ENCODE results near the gene NUP85.
"Not testable (repeated sequence)": the region's sequence is repeated elsewhere in the genome, so short reads cannot be mapped to it uniquely, and the experiment has no call there.

The NUP85 gene

GRCh38 chr17:75267411-75268232, 62.1 kb downstream of the NUP85 start:
- DNase-seq (ENCODE audit: low read depth in 2 of 2) = no peak

- DNase-seq (ENCODE audit: low read depth in 2 of 2) = no peak
Measured at GRCh38 chr17:75269844-75270217, 64.4 kb downstream of the NUP85 start.

DNA sequence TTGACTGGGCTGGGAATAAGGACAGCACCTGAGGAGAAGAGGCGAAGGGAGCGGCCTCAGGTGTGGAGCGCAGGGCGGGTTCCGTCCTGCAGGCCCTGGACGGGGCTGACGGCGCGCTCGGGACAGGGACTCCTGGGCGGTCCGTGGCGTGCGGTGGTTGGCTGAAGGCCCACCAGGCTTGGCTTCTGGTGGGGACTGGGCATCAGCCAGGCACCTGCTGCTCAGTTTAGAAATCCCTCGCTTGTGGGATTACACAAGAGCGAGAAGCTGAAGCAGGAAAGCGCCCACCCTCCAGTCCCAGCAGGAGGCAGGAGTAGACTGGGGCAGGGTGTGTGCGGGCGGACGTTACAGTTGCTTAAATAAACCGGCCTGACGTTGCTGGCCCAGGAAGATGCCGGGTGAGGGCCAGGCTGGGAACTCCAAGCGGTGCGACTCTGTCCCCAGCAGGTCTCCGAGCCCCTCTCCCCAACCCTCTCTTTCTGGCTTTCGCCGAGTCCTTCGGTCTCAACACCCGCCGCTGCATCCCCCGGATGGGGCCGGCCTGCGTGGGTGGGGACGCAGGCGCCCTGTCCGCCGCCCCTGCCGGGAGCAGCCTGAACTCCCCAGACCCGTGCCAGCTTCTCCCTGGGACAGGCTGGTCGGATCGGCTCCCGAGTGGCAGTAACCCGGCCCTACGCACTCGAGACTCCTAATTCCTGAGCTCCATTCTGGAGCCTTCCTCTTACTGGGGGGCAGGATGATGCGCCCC, 64.9 kb downstream of the NUP85 start:
- DNase-seq (ENCODE audit: low read depth in 2 of 2) = peak in 1 of 2 donors; percentile 54

DNA sequence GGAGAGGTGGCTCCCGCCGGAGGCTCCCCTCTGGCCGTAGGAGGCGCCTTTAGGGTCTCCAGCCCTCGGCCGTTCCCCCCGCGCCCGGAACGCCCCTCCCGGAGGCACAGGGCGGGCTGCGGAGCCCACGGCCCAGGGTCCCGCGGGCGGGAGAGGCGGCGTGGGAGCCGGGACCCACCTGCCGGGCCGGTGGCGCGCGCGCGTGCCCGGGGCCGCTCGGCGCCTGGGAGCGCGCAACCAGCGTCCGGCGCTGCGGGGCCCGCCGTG, 65.4 kb downstream of the NUP85 start, which contains the start of gene MIF4GD:
TSS of gene MIF4GD (minus strand) at position 266 of the 267 bp plus-strand sequence. CDS start 1,036 bp downstream, outside the sequence.
- DNase-seq (ENCODE audit: low read depth in 2 of 2) = no peak

- peak; percentile 87 to 89 for DNase-seq (ENCODE audit: low read depth in 2 of 2)
Measured at GRCh38 chr17:75271233-75271954, 65.9 kb downstream of the NUP85 start.

GRCh38 chr17:75271955-75272847, 66.7 kb downstream of the NUP85 start:
- DNase-seq (ENCODE audit: low read depth in 2 of 2) = no peak

GRCh38 chr17:75272848-75273184, 67.3 kb downstream of the NUP85 start:
- DNase-seq (ENCODE audit: low read depth in 2 of 2) = no peak

GRCh38 chr17:75273977-75274708, 68.7 kb downstream of the NUP85 start:
- no peak for DNase-seq (ENCODE audit: low read depth in 2 of 2)

DNA sequence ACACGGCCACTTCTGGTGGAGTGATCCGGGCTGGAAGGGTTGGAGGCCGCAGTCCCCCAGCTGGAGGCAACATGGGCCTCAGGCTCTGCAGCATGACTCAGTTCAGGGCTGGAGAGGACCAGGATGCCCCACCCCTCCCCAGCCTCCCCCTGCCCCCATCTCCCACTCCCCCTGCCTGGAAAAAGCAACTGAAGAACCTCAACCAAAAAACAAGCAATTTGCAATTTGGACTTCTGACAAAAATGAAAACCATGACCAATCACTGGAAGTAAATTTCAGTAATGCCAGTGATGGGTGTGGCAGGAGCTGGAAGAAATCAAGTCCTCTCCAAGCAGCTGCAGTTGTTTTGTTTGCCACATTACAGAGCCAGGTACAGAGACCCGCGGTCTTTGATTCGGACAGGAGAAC, 72.2 kb downstream of the NUP85 start:
- DNase-seq (ENCODE audit: low read depth in 2 of 2) = no peak

DNA sequence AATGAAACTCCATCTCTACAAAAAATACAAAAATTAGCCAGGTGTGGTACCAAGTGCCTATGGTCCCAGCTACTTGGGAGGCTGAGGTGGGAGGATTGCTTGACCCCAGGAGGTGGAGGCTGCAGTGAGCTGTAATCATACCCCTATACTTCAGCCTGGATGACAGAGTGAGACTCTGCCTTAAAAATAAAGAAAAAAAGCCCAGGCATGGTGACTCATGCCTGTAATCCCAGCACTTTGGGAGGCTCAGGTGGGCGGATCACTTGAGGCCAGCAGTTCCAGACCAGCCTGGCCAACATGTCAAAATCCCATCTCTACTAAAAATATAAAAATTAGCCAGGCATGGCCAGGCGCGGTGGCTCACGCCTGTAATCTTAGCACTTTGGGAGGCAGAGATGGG, 74.7 kb downstream of the NUP85 start:
- not testable (repeated sequence) for DNase-seq (ENCODE audit: low read depth in 2 of 2)

DNA sequence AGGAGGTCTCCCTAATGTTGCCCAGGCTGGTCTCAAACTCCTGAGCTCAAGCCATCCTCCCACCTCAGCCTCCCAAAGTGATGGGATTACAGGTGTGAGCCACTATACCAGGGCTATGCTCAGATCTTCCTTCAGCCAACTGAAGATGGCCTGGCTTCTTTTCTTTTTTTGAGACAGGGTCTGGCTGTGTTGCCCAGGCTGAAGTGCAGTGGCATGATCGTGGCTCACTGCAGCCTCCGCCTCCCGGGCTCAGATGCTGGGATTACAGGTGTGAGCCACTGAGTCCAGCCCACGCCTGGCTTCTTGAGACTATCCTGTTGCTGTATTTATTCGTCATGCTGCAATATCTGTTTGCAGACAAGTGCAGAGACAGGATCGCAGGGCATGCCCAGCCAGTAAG, 79.6 kb downstream of the NUP85 start:
- no peak for DNase-seq (ENCODE audit: low read depth in 2 of 2)

All from stimulated activated CD4-positive, alpha-beta T cell treated with anti-CD3 and anti-CD28 coated beads, Interleukin-1b, Interleukin-23, amount 100 ng/mL, for 4 hours (primary cell).